Measurements from ENCODE around the gene S100A2.
A peak's percentile ranks its signal among the peaks of the same experiment; 100 is the strongest.
"Not testable (repeated sequence)": the region's sequence is repeated elsewhere in the genome, so short reads cannot be mapped to it uniquely, and the experiment has no call there.

Gene S100A2

DNA sequence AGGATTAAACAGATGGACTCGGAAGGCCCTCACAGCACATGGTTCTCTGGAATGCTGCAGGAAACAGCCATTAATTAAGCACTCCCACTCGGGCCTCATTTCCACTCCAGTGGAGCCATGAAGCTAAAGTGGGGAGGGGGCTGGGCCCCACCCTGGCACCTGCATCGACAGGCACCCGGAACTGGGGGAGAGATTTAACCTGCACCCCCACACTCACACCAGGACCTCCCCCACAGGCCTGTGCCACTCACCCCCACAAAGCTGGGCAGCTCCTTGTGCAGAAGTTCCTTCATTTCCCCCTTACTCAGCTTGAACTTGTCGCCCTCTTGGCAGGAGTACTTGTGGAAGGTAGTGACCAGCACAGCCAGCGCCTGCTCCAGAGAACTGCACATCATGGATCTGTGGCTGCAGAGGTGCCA lies 2.2 kb downstream of the S100A2 start:
- no peak for DNase-seq

GRCh38 chr1:153562021-153562420 lies 3.6 kb downstream of the S100A2 start:
- not testable (repeated sequence) for DNase-seq

GRCh38 chr1:153561466-153561985 lies 4.1 kb downstream of the S100A2 start:
- DNase-seq: no peak

- DNase-seq: no peak
Observed at GRCh38 chr1:153560771-153561465, 4.7 kb downstream of the S100A2 start.

GRCh38 chr1:153560241-153560640 lies 5.4 kb downstream of the S100A2 start:
- DNase-seq: no peak

DNA sequence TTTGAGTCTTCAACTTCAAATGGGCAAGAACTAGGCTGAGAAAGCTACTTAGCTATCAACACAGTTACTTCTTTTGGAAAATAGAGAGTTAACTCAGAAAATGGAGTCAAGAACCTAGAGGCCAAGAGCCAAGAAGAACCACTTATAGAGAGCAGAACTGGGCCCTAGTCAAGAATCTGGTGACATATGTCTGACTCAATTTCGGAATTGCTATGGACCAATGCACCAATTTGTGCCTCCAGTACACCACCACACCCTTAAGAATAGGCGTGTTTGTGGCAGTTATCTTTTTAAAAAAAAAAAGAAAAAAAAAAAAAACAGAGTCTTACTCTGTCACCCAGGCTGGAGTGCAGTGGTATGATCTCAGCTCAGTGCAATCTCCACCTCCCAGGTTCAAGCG lies 7.8 kb downstream of the S100A2 start:
- no peak for DNase-seq

- DNase-seq: no peak
Observed at GRCh38 chr1:153556348-153556747, 9.3 kb downstream of the S100A2 start.

DNA sequence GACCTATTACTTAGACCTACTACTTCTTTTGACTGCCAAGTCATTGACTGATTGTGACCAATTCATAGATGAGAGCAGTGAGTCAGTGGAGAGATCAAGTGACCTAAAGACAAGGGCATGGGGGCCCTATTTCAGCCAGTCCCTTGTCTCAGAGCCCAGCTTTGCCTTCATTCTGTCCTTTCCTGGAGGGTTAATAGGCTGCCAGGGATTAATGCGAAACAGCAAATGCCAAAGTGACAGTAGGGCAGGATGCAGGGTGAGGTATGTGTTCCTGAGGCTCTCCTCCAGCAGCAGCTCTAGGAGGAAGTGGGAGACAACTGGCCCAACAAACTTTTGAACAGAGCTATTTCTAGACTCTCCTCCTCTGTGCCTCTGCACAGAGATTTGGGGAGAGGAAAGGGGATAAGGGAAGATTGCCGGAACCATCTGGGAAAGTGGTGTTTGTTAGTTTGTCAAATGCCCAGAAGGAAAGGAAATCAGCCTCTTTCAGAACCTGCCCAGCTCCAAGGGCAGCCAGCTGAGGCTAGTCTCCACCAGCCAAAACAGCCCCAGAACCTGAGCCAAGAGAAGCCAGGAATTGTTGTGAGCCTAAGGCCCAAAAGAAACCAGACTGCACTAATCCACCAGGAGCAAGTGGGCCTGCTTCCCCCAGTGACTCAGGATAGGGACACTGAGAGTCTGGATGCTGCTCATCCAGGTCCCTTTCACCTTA lies 11.7 kb downstream of the S100A2 start:
- no peak for DNase-seq

DNA sequence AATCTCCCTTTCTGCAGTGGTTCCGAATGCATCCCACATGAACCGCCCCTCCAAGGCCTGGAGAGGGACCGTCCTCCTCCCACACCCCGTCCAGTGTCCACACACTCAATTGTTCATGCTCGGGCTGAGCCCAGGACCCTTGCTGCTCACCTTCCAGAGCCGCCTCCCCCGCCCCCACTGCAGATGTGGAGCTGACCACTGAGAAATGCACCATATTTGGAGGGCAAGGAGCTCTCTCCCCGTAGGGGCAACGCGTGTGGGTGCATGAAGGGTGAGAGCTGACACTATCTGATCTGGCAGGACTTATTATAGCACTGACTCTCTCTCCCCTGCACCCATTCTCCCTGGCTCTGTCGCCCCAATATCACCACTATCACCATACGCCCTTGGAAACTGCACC lies 12.5 kb downstream of the S100A2 start:
- DNase-seq: no peak

GRCh38 chr1:153552335-153552734 lies 13.3 kb downstream of the S100A2 start:
- no peak for DNase-seq

GRCh38 chr1:153550827-153551500 lies 14.7 kb downstream of the S100A2 start:
- no peak for DNase-seq

- no peak for DNase-seq
Observed at GRCh38 chr1:153550398-153550758, 15.3 kb downstream of the S100A2 start.

DNA sequence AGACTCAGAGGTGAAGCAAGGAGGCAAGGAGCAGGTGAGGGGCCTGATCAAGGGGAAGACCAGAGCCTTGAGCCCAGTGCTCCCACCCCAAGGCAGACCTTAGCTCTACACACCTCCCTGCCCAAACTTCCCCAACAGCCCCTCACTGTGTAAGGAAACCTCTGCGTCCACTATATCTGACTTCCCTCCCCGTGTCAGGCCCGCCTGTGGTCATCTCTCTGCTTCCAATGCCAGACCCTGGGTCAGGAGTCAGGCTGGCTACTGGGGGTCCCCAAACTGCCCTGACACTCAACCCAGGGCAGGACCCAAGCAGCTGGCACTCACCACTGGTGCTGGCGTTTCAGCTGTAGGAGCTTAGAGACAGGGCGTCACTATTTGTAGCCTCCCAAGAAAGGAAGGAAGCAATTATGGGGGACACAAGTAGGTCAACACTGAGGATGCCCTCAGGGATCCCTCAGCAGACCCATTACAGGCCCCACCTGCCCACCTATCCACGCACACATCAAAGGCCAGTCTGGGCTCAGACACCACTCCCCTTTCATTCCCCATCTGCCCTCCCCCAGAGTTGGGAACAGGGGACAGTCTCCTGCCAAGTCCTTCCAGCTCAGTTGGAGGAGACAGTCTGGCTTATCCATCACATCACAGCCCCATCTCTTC lies 15.8 kb downstream of the S100A2 start:
- no peak for DNase-seq

DNA sequence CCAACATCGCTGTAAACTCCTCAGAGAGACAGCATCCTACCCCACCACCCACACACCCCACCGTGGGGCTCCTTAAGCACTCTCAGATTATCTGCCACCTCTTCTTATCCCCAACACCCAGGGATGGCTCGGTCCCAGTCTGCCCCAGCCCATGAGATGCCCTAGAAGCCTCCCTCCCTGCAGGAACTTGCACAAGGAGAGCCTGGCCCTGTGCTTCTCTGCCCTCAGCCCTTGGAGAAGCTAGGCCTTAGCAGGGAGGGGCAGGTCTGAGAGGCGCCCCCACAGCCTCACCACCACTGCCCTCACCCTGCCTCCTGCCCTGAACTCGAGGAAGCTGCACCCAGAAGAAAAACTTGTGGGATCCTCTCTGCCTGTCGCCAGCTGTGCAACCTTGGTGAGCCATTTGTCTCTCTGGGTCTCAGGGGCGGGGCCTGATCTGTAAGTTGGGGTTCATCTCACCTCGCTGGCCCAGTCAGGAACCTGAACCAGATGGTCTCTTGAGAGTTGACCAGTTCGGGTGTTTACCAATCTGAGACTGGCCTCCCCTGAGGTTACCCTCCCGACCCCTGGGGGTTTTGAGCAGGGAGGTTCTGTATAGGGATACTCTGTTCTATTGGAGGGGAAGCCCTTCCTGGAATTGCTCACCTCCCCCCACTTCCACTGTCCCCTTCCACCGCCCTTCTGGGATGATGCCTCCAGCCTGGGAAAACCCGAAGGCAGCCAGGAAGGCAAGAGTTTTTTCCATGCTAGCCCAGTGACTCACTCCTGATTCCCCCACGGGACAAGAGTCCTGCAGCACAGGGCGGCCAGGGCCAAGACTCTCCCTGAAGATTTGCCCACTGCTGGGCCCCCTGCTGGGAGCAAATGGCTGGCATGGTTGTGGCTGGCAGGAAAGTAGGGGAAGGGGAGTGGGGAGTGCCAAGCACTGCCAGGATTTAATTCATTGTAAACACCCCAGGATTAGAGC lies 16.6 kb downstream of the S100A2 start, which contains the start of gene S100A3:
TSS of gene S100A3 (minus strand) at position 537 of the 967 bp plus-strand sequence. CDS start 773 bp downstream, outside the sequence.
- DNase-seq: no peak

DNA sequence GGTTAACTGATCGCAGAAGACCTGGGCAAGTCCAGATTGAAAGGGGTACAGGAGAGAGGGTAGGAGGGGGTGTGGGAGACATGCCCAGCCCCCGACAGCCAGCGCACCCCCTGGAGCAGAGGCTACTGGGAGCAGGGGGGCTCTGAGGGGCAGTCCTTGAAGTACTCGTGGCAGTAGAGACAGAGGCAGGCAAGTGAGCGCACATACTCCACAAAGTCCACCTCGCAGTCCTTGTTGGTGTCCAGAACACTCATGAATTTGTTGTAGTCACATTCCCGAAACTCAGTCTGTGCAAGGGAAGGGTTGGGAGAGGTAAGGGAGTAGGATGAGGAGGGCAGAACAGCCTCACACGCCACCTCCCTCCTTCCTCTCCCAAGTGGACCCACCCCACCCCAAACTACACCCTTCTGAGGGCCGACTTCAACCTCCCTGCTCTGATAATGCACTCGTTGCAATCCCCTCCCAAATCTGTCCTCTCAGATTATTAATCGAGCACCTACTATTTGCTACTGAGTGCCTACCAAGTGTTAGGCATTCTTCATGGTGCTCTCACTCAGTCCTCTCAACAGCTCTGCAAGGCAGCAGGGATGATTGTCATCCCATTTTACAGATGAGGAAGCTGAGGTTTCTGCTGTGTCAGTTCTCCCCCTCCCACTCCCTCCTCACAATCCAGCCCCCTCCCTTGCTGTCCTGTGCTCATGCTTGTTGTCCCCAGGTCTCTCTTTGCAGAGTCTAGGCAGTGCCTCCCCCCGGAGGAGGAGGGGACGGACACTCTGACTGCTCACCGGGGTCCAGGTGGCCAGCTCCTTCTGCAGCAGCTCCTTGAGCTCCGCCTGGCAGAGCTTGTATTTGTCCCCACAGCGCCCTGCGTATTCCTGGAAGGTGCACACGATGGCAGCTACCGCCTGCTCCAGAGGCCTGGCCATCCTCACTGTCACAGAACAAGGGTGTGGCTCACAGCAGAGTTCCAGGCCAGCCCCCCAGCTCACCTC lies 17.8 kb downstream of the S100A2 start:
- DNase-seq: no peak

DNA sequence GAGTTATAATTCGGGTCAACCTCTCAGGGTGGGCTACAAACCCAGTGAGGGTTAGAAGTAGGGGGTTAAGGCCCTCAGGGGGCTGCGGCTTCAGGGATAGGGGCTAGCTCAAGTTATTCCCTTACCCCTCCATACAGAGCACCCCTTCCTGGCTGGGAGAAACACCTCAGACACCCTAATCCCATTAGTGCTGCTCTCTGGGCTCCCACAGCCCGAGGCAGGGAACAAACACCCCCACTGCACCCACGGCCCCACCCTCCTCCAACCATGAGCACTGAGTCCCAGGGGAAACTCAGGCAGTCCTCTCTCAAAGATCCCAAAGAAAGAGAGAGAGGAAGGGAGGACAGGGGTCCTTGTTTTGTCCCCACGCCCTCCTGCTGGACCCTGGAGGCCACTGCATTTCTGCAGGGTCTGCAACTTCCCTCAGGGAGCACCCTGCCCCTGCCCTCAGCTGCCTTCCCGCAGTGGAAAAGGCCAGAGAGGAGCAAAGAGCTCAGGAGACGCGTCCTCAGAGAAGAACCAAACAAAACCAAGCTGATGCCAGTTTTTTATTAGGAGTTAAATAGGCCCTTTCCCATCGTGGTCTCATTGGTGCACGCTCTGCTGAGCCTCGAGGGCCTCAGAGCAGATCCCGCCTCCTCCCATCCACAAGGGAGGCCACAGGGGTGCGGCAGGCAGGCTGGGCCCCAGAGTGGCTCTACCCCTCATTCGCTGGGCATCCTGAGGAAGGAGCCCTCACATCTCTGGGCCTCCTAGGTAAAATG lies 18.7 kb downstream of the S100A2 start:
- no peak for DNase-seq

GRCh38 chr1:153546371-153546770 lies 19.3 kb downstream of the S100A2 start:
- no peak for DNase-seq

DNA sequence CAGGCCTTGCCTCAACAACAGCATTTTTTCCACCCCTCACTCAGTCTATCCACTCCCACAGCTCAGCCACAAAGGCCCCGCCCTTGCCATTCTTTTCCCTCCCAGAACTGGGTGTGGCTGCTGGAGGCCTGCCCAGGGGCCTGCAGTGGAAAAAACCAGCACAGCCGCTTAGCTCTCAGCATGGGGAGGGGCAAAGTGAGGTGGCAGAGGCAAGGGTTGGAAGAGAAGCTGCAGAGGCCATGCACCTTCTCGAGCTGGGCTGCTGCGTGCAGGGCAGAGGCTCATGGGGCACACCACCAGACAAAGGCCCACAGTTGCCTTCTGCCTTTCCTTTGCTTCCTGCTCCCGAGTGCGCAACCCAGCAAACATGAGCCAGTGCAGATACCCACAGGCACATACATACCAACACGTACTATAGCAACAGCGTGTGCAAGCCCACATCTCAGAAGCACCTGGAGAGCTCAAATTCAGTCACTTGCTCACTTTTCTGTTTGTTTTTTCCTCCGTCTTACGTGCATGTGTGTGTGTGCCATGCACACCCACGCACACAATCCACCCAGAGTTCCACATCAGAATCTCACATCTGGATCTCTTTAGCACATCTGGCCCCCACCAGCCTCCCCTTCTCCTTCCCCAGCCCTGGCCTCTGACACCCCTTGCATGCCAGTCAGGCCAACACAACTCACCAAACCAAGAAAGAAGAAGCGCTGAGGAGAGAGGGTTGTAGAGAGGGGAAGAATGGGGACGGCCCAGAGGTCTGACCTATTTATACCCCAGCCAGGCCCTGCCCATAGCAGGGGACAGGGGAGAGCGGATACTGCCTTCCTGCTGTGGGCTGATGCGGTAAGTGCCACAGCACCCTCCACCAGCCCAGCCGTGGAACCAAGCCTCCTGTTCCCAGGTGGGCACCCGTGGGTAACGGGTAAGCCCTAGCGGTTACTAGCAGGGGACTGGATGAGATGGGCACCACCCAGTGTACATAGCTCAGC lies 20.3 kb downstream of the S100A2 start, which contains the start of gene S100A4:
TSS of gene S100A4 (minus strand) at position 740 of the 989 bp plus-strand sequence. CDS start 1,012 bp downstream, outside the sequence.
- peak; percentile 63 to 96 (median 73) for DNase-seq
